T1000 (cell line): ENCODE measurements around the gene ZBTB16.

Source experiments
- DNase-seq: peaks from one replicate; lab custom pipeline; 2025; ENCODE audit warnings: mixed read lengths; lab: John Stamatoyannopoulos, UW

ZBTB16 gene

GRCh38 chr11:114282488-114282887 is 223.0 kb downstream of the ZBTB16 start:
- no peak for DNase-seq

GRCh38 chr11:114283422-114283821 is 223.9 kb downstream of the ZBTB16 start:
- no peak for DNase-seq

- DNase-seq, result no peak
These were observed 224.5 kb downstream of the ZBTB16 start for GRCh38 chr11:114284021-114284420.

GRCh38 chr11:114284914-114285313 is 225.4 kb downstream of the ZBTB16 start:
- DNase-seq, result no peak

- no peak for DNase-seq
These were observed 226.1 kb downstream of the ZBTB16 start for GRCh38 chr11:114285599-114285998.

GRCh38 chr11:114286229-114286628 is 226.7 kb downstream of the ZBTB16 start:
- no peak for DNase-seq

- no peak for DNase-seq
These were observed 227.6 kb downstream of the ZBTB16 start for GRCh38 chr11:114287154-114287553.

- no peak for DNase-seq
These were observed 228.6 kb downstream of the ZBTB16 start for GRCh38 chr11:114288136-114288535.

GRCh38 chr11:114289779-114290178 is 230.3 kb downstream of the ZBTB16 start:
- DNase-seq, result no peak

- no peak for DNase-seq
These were observed 231.2 kb downstream of the ZBTB16 start for GRCh38 chr11:114290503-114291235.

- no peak for DNase-seq
These were observed 231.9 kb downstream of the ZBTB16 start for GRCh38 chr11:114291381-114291780.

GRCh38 chr11:114291842-114292680 is 232.6 kb downstream of the ZBTB16 start:
- no peak for DNase-seq

GRCh38 chr11:114293201-114293711 is 233.7 kb downstream of the ZBTB16 start:
- DNase-seq, result no peak

GRCh38 chr11:114295676-114296604 is 236.4 kb downstream of the ZBTB16 start, which contains the start of gene NNMT:
TSS of gene NNMT (plus strand) at chr11:114296399. CDS start at chr11:114296557, 158 bp downstream.
- no peak for DNase-seq

- no peak for DNase-seq
These were observed 237.3 kb downstream of the ZBTB16 start for GRCh38 chr11:114296605-114297372.

- DNase-seq, result no peak
These were observed 238.5 kb downstream of the ZBTB16 start for GRCh38 chr11:114297806-114298709.

GRCh38 chr11:114298710-114299109 is 239.2 kb downstream of the ZBTB16 start:
- no peak for DNase-seq
